ENCODE results near the gene EEFSEC.

GRCh38 chr3:128210711-128211110, 57.4 kb downstream of the EEFSEC start:
- TF ChIP-seq CTCF (IDR thresholded peaks at IDR 0.05) (no peak), EZH2phosphoT487 (IDR thresholded peaks at IDR 0.05) (no peak), EZH2 (IDR thresholded peaks at IDR 0.05) (no peak)
